Activated CD8-positive, alpha-beta T cell treated with anti-CD3 and anti-CD28 coated beads for 36 hours (primary cell): ENCODE results near the gene HGFAC. TPM values are rescaled to one million over a fixed set of nuclear protein-coding genes. Genes with fewer than 3 reads are reported as not detected.
"Not testable (repeated sequence)": the region's sequence is repeated elsewhere in the genome, so short reads cannot be mapped to it uniquely, and the experiment has no call there.

Experiments used
- ATAC-seq: fragments of 200-7000 bp; cut with Tn5 transposase; one replicate; pipeline ENCODE4 v1.10.0; 2021; ENCODE audit warnings: mild to moderate bottlenecking, moderate library complexity
- CTCF ChIA-PET: fragments of 350-600 bp; sonication (Branson Sonifier 250); formaldehyde crosslinking; loops from one replicate; lab custom pipeline; 2021; ENCODE audit warnings: antibody characterized with exemption; lab: Charles Lee
- POLR2A ChIA-PET: fragments of 350-600 bp; sonication (Branson Sonifier 250); formaldehyde crosslinking; loops from one replicate; lab custom pipeline; 2021; ENCODE audit warnings: antibody characterized with exemption; lab: Charles Lee
- DNase-seq: peaks from one replicate; pipeline ENCODE4 v3.0.0-alpha.2; 2020
- H3K27ac Mint-ChIP-seq: one replicate; pipeline ENCODE4 v1.8.0; 2021; ENCODE audit warnings: mild to moderate bottlenecking, mixed read lengths
- H3K27me3 Mint-ChIP-seq: one replicate; pipeline ENCODE4 v1.8.0; 2021; ENCODE audit warnings: mixed read lengths
- H3K36me3 Mint-ChIP-seq: one replicate; pipeline ENCODE4 v1.8.0; 2021; ENCODE audit warnings: low read depth, mixed read lengths
- H3K4me1 Mint-ChIP-seq: one replicate; pipeline ENCODE4 v1.8.0; 2021; ENCODE audit warnings: low read depth, mixed read lengths
- H3K4me3 Mint-ChIP-seq: one replicate; pipeline ENCODE4 v1.8.0; 2021; ENCODE audit warnings: mild to moderate bottlenecking, moderate library complexity, mixed read lengths
- H3K9me3 Mint-ChIP-seq: one replicate; pipeline ENCODE4 v1.8.0; 2021; ENCODE audit warnings: mixed read lengths
- CTCF ChIP-seq: fragments of 200-600 bp; IDR thresholded peaks from one replicate; pipeline ENCODE4 v1.8.0; 2022; ENCODE audit warnings: antibody characterized with exemption, mild to moderate bottlenecking
- intact Hi-C: fragments of 100-400 bp; cut with micrococcal nuclease; formaldehyde crosslinking; loops from one replicate; pipeline ENCODE4 v1.10.0; 2022
- total RNA-seq, 2 experiments: library from RNA; stranded (reverse); gene quantifications; one replicate each; pipeline ENCODE4 v1.2.3, GENCODE V29; 2021

HGFAC gene
- total RNA-seq, 2 experiments from 2014 or later: not detected

- no peak for TF ChIP-seq CTCF
- Mint-ChIP-seq H3K27ac (no peak overlapping the region), H3K4me3 (no peak overlapping the region), H3K36me3 (no peaks in the 10 kb centered on the region), H3K4me1 (no peaks in the 10 kb centered on the region), H3K9me3 (no peaks in the 10 kb centered on the region), H3K27me3 (no peaks in the 10 kb centered on the region)
- no peak for DNase-seq
- intact Hi-C loops: no loop called here
- CTCF ChIA-PET: no interaction called here
- POLR2A ChIA-PET: no interaction called here
- ATAC-seq: no peak
These were observed 33.6 kb upstream of the HGFAC start for GRCh38 chr4:3407930-3408792.

- ATAC-seq: no peak
- no peak overlapping the region for H3K4me3 Mint-ChIP-seq
- no peak overlapping the region for H3K27ac Mint-ChIP-seq
- no peak for DNase-seq
- ChIA-PET CTCF (no interaction called here), POLR2A (no interaction called here)
- H3K4me1 Mint-ChIP-seq: no peaks in the 10 kb centered on the region
- H3K27me3 Mint-ChIP-seq: no peaks in the 10 kb centered on the region
- no peaks in the 10 kb centered on the region for H3K9me3 Mint-ChIP-seq
- TF ChIP-seq CTCF: no peak
- intact Hi-C loops: no loop called here
- H3K36me3 Mint-ChIP-seq: no peaks in the 10 kb centered on the region
These were observed 32.9 kb upstream of the HGFAC start for GRCh38 chr4:3408793-3409330.

- POLR2A ChIA-PET: no interaction called here
These were observed 32.1 kb upstream of the HGFAC start for GRCh38 chr4:3409571-3410091.

GRCh38 chr4:3410401-3411135, 31.2 kb upstream of the HGFAC start:
- ChIA-PET POLR2A (no interaction called here), CTCF (no interaction called here)
- TF ChIP-seq CTCF: no peak
- no peaks in the 10 kb centered on the region for H3K4me1 Mint-ChIP-seq
- DNase-seq (no peak), ATAC-seq (no peak)
- no peak overlapping the region for H3K4me3 Mint-ChIP-seq
- H3K27me3 Mint-ChIP-seq: no peaks in the 10 kb centered on the region
- H3K9me3 Mint-ChIP-seq: no peaks in the 10 kb centered on the region
- H3K27ac Mint-ChIP-seq: no peak overlapping the region
- no peaks in the 10 kb centered on the region for H3K36me3 Mint-ChIP-seq
- intact Hi-C loops: no loop called here

More at GRCh38 chr4:3409571-3410091, 32.1 kb upstream of the HGFAC start:
- no peaks in the 10 kb centered on the region for H3K27me3 Mint-ChIP-seq
- H3K9me3 Mint-ChIP-seq: no peaks in the 10 kb centered on the region
- H3K4me1 Mint-ChIP-seq: no peaks in the 10 kb centered on the region
- no peak overlapping the region for H3K4me3 Mint-ChIP-seq
- no peaks in the 10 kb centered on the region for H3K36me3 Mint-ChIP-seq
- ATAC-seq (no peak), DNase-seq (no peak)
- intact Hi-C loops: no loop called here
- no peak overlapping the region for H3K27ac Mint-ChIP-seq
- CTCF ChIA-PET: no interaction called here
- TF ChIP-seq CTCF: no peak

GRCh38 chr4:3411190-3411589, 30.6 kb upstream of the HGFAC start:
- H3K4me3 Mint-ChIP-seq, H3K4me1 Mint-ChIP-seq, H3K27ac Mint-ChIP-seq, H3K9me3 Mint-ChIP-seq, CTCF ChIA-PET, H3K36me3 Mint-ChIP-seq, intact Hi-C loops, POLR2A ChIA-PET, DNase-seq, ATAC-seq, H3K27me3 Mint-ChIP-seq: not testable (repeated sequence)
